Measurements from ENCODE around the gene SPEM1. TPM values are rescaled to one million over a fixed set of nuclear protein-coding genes. Genes with fewer than 3 reads are reported as not detected.

SPEM1 gene
- total RNA-seq, 1 experiment from 2014 or later, result 0.33 TPM

GRCh38 chr17:7432296-7432695 is 12.2 kb downstream of the SPEM1 start:
- Histone ChIP-seq H3K27me3 (ENCODE audit: insufficient read depth, low read length) (no peaks in the 10 kb centered on the region; the same call in 1 of the 2 replicates), H2BK15ac (ENCODE audit: low read depth, low read length) (no peak overlapping the region), H3K4ac (ENCODE audit: low read depth, low read length) (no peak overlapping the region), H3K23ac (ENCODE audit: insufficient read length, low read depth, low read length) (no peak overlapping the region), H4K5ac (ENCODE audit: insufficient read length, low read depth, low read length) (no peak overlapping the region), H3K27ac (ENCODE audit: insufficient read length, low read depth, low read length) (no peak overlapping the region), H2AK5ac (ENCODE audit: insufficient read length, low read length) (no peak overlapping the region), H4K91ac (ENCODE audit: insufficient read length, low read depth, low read length) (no peak overlapping the region), H2BK5ac (ENCODE audit: insufficient read length, low read length) (no peak overlapping the region), H3K79me1 (ENCODE audit: insufficient read depth, low read depth, low read length, poor library complexity, severe bottlenecking) (no peaks in the 10 kb centered on the region), H3K56ac (ENCODE audit: insufficient read length, low read depth, low read length) (no peak overlapping the region), H4K8ac (replicated peaks; ENCODE audit: insufficient read length, low read depth, low read length) (no peak overlapping the region), H2AFZ (ENCODE audit: low read length) (no peak overlapping the region), H3K79me2 (ENCODE audit: insufficient read depth, low read length) (no peaks in the 10 kb centered on the region), H4K20me1 (ENCODE audit: control insufficient read depth, insufficient read depth, insufficient read length) (no peaks in the 10 kb centered on the region), H2BK12ac (ENCODE audit: insufficient read length, low read depth, low read length) (no peak overlapping the region), H3K18ac (ENCODE audit: insufficient read length, low read depth, low read length) (no peak overlapping the region), H2BK20ac (ENCODE audit: low read depth, low read length, poor library complexity, severe bottlenecking) (no peak overlapping the region), H3T11ph (ENCODE audit: low read length) (no peak overlapping the region), H2BK120ac (ENCODE audit: low read depth, low read length, poor library complexity, severe bottlenecking) (no peak overlapping the region), H3K4me2 (ENCODE audit: insufficient read depth, insufficient read length, low read length) (no peak overlapping the region), H3K4me1 (ENCODE audit: insufficient read depth, low read length) (no peaks in the 10 kb centered on the region), H3K14ac (ENCODE audit: insufficient read depth, low read length) (no peak overlapping the region), H3K9ac (ENCODE audit: extremely low read depth, insufficient read length, low read length) (no peak overlapping the region), H3K9me3 (ENCODE audit: control insufficient read depth, low read depth, low read length) (no peaks in the 10 kb centered on the region), H3K23me2 (ENCODE audit: insufficient read length, low read depth, low read length, poor library complexity, severe bottlenecking) (peaks cover 9% of the 10 kb centered on the region)
- no CpG with 5 or more reads among the region's 11 CpGs for WGBS (ENCODE audit: extremely low coverage, insufficient read length, low lambda C conversion rate)
- TF ChIP-seq CTCF (conservative IDR thresholded peaks at IDR 0.05), result no peak
- no peak for DNase-seq
- Mint-ChIP-seq H3K27ac (no peak overlapping the region), H3K4me3 (no peak overlapping the region), H3K4me1 (peaks cover 5% of the 10 kb centered on the region in 2 experiments; a peak in 3 of 4 replicates), H3K27me3 (ENCODE audit: low read depth) (peaks cover 15% of the 10 kb centered on the region), H3K9me3 (no peaks in the 10 kb centered on the region; a peak in 1 of 5 replicates), H3K36me3 (ENCODE audit: insufficient read depth in 1 of 3, low read depth in 3 of 3) (no peaks in the 10 kb centered on the region)
